SK-N-SH (cell line): ENCODE measurements around the gene GUCY1A2. TPM values are rescaled to one million over a fixed set of nuclear protein-coding genes. Genes with fewer than 3 reads are reported as not detected.

Experiments used
- CTCF ChIA-PET: fragments of 300-600, 350-600 bp; formaldehyde crosslinking; extraction: SDS; loops from one replicate; lab custom pipeline; 2021; lab: Yijun Ruan, JAX
- POLR2A ChIA-PET: fragments of 350-600 bp; sonication (Branson Sonifier 250); formaldehyde crosslinking; extraction: SDS; loops from one replicate; lab custom pipeline; 2020; ENCODE audit warnings: antibody characterized with exemption, inconsistent platforms; lab: Yijun Ruan, JAX
- DNase-seq: peaks from one replicate; pipeline ENCODE4 v3.0.0; 2012
- H2AFZ ChIP-seq: fragments of 200-600 bp; sonication (generic); 2 replicates; pipeline ENCODE4 v1.8.1; 2016; ENCODE audit warnings: antibody characterized with exemption, mild to moderate bottlenecking, low read depth
- H3F3A ChIP-seq: fragments of 200-600 bp; sonication (generic); replicated peaks from 2 replicates; pipeline ENCODE3; 2016; ENCODE audit warnings: antibody characterized with exemption, mild to moderate bottlenecking; ENCODE audit not compliant: insufficient read depth
- H3K27ac ChIP-seq, 2 experiments: fragments of 200-500 bp in 1 of 2; fragments of 200-600 bp in 1 of 2; sonication (Bioruptor generic) in 1 of 2; sonication (generic), shearing (Covaris generic) in 1 of 2; 2 replicates each; pipeline versions ENCODE4 v1.5.1 to v1.6.1; 2014 to 2016; ENCODE audit warnings: low read depth in 2 of 2, inconsistent platforms in 1 of 2, low read length in 1 of 2, mild to moderate bottlenecking in 1 of 2, mixed read lengths in 1 of 2
- H3K27me3 ChIP-seq: fragments of 200-600 bp; sonication (generic), shearing (Covaris generic); 2 replicates; pipeline ENCODE4 v1.6.1; 2016; ENCODE audit warnings: mixed run types; ENCODE audit not compliant: insufficient read depth
- H3K36me3 ChIP-seq, 2 experiments: fragments of 200-500 bp in 1 of 2; fragments of 200-600 bp in 1 of 2; sonication (Bioruptor generic) in 1 of 2; sonication (generic) in 1 of 2; replicated peaks in 1 of 2; 2 replicates each; pipeline versions ENCODE3 to v1.5.1; 2014 to 2016; ENCODE audit warnings: low read length in 1 of 2, mild to moderate bottlenecking in 1 of 2; ENCODE audit not compliant: insufficient read depth in 2 of 2, control insufficient read depth in 1 of 2
- H3K4me1 ChIP-seq, 2 experiments: fragments of 200-500 bp in 1 of 2; fragments of 200-600 bp in 1 of 2; sonication (Bioruptor generic) in 1 of 2; sonication (generic), shearing (Covaris generic) in 1 of 2; 2 replicates each; pipeline versions ENCODE4 v1.5.1 to v1.6.1; 2014 to 2016; ENCODE audit warnings: low read depth in 1 of 2, low read length in 1 of 2, mixed run types in 1 of 2; ENCODE audit not compliant: insufficient read depth in 2 of 2, control insufficient read depth in 1 of 2
- H3K4me2 ChIP-seq: fragments of 200-600 bp; sonication (generic), shearing (Covaris generic); 2 replicates; pipeline ENCODE4 v1.6.1; 2017; ENCODE audit warnings: mixed run types
- H3K4me3 ChIP-seq, 2 experiments: fragments of 200-500 bp in 1 of 2; fragments of 200-600 bp in 1 of 2; sonication (Bioruptor generic) in 1 of 2; sonication (generic), shearing (Covaris generic) in 1 of 2; 2 replicates each; pipeline versions ENCODE4 v1.5.1 to v1.8.1; 2014 to 2016; ENCODE audit warnings: low read depth in 2 of 2, inconsistent platforms in 1 of 2, low read length in 1 of 2, mild to moderate bottlenecking in 1 of 2, mixed read lengths in 1 of 2, moderate library complexity in 1 of 2
- H3K79me2 ChIP-seq: fragments of 200-600 bp; sonication (generic); 2 replicates; pipeline ENCODE4 v1.8.1; 2017; ENCODE audit warnings: mild to moderate bottlenecking; ENCODE audit not compliant: insufficient read depth
- H3K9ac ChIP-seq: fragments of 200-600 bp; sonication (generic); 2 replicates; pipeline ENCODE4 v1.6.1; 2017; ENCODE audit warnings: mixed run types
- H3K9me2 ChIP-seq: fragments of 200-600 bp; sonication (generic); 2 replicates; pipeline ENCODE4 v1.6.1; 2017; ENCODE audit warnings: mixed run types
- H3K9me3 ChIP-seq: fragments of 200-600 bp; sonication (generic); 2 replicates; pipeline ENCODE4 v1.6.1; 2017; ENCODE audit warnings: mixed run types, mild to moderate bottlenecking, moderate library complexity
- H4K20me1 ChIP-seq: fragments of 200-600 bp; sonication (generic); 2 replicates; pipeline ENCODE4 v1.6.1; 2017; ENCODE audit warnings: mild to moderate bottlenecking, mixed run types; ENCODE audit not compliant: insufficient read depth
- CHD2 ChIP-seq: fragments of 150-350 bp; IDR thresholded peaks from 2 replicates; pipeline ENCODE4 v1.6.1; 2018; ENCODE audit warnings: low read length; ENCODE audit not compliant: partially characterized antibody
- CTCF ChIP-seq: fragments of 200-600 bp; sonication (generic); IDR thresholded peaks from 2 replicates; pipeline ENCODE4 v1.6.1; 2017; ENCODE audit warnings: antibody characterized with exemption, mild to moderate bottlenecking, moderate library complexity
- EZH2phosphoT487 ChIP-seq: fragments of 200-600 bp; sonication (generic); IDR thresholded peaks from 2 replicates; pipeline ENCODE4 v1.6.1; 2017; ENCODE audit warnings: low read depth, mixed run types, mild to moderate bottlenecking, antibody characterized with exemption, moderate library complexity, borderline replicate concordance
- FOXJ3 ChIP-seq: sonication (generic); formaldehyde crosslinking; IDR thresholded peaks from 2 replicates; pipeline ENCODE4 v1.5.1; 2020; ENCODE audit warnings: mild to moderate bottlenecking, missing genetic modification reagents
- FOXM1 ChIP-seq: IDR thresholded peaks from 2 replicates; pipeline ENCODE4 v1.4.0; 2012; ENCODE audit warnings: low read depth, mild to moderate bottlenecking
- GABPA ChIP-seq: IDR thresholded peaks from 2 replicates; pipeline ENCODE4 v1.4.0; 2012; ENCODE audit warnings: low read depth, mild to moderate bottlenecking
- MEF2A ChIP-seq: IDR thresholded peaks from 2 replicates; pipeline ENCODE4 v1.4.0; 2012; ENCODE audit warnings: low read depth, borderline replicate concordance
- MXI1 ChIP-seq: IDR thresholded peaks from 2 replicates; pipeline ENCODE4 v1.6.1; 2012; ENCODE audit warnings: mild to moderate bottlenecking, low read depth, low read length, improper control_type of control experiment
- PBX3 ChIP-seq: IDR thresholded peaks from 2 replicates; pipeline ENCODE4; 2012
- RCOR1 ChIP-seq: fragments of 150-350 bp; IDR thresholded peaks from 2 replicates; pipeline ENCODE4 v1.6.1; 2017; ENCODE audit warnings: antibody characterized with exemption, low read length
- SIN3A ChIP-seq: IDR thresholded peaks from 2 replicates; pipeline ENCODE4 v1.6.1; 2012; ENCODE audit warnings: low read depth, mild to moderate bottlenecking, low read length, moderate library complexity, borderline replicate concordance
- TAF1 ChIP-seq: IDR thresholded peaks from 2 replicates; pipeline ENCODE4 v1.6.1; 2012; ENCODE audit warnings: low read depth, mild to moderate bottlenecking, low read length, moderate library complexity, borderline replicate concordance
- YY1 ChIP-seq: IDR thresholded peaks from 2 replicates; pipeline ENCODE4 v1.4.0; 2012; ENCODE audit warnings: low read depth, mild to moderate bottlenecking
- polyA plus RNA-seq, 3 experiments: library from polyadenylated mRNA; depleted of rRNA; stranded (reverse); fragments of >200 nt; gene quantifications; 2 replicates each; pipeline ENCODE4 v1.2.3, GENCODE V29; 2012
- TF ChIP-seq, protein P1 (sequence below): IDR thresholded peaks from 2 replicates; pipeline ENCODE4 v1.6.1; 2012; ENCODE audit warnings: mild to moderate bottlenecking, low read depth, low read length, moderate library complexity

Gene GUCY1A2
- polyA plus RNA-seq, 1 of the 3 experiments (the other 2 are of a cell fraction) = 0.26 TPM

DNA sequence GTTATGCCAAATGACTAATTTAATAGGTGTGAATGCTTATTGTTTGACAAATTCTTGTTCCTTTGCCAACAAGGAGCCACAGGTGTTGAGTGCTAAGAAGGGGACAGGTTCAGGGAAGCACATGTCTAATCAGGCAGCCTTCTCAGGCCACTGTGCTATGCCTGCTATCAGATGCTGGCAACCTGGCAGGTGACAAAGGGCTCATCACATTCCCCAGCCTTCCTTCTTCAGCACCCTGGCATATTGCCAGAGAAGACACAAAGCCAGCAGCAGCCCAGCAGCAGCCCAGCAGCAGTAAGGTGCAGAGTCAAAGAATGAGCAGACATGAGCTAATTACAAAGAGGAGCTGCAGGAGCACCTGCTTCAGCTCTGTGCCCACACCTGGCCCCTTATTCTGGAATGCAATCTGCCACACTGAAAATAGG is 68.2 kb downstream of the GUCY1A2 start:
- H3K9me2 ChIP-seq = no peaks in the 10 kb centered on the region
- no peaks in the 10 kb centered on the region for H3K4me1 ChIP-seq
- no peaks in the 10 kb centered on the region for H4K20me1 ChIP-seq
- no peak overlapping the region for H3K4me2 ChIP-seq
- H3F3A ChIP-seq = no peaks in the 10 kb centered on the region
- no peaks in the 10 kb centered on the region for H3K27me3 ChIP-seq
- H3K9me3 ChIP-seq = no peaks in the 10 kb centered on the region
- H3K36me3 ChIP-seq = no peaks in the 10 kb centered on the region
- no peak for TF ChIP-seq EZH2phosphoT487
- no peak for TF ChIP-seq MEF2A
- no peak for TF ChIP-seq YY1
- no peak for TF ChIP-seq SIN3A
- no peak for TF ChIP-seq TAF1
- TF ChIP-seq, protein P1, sequence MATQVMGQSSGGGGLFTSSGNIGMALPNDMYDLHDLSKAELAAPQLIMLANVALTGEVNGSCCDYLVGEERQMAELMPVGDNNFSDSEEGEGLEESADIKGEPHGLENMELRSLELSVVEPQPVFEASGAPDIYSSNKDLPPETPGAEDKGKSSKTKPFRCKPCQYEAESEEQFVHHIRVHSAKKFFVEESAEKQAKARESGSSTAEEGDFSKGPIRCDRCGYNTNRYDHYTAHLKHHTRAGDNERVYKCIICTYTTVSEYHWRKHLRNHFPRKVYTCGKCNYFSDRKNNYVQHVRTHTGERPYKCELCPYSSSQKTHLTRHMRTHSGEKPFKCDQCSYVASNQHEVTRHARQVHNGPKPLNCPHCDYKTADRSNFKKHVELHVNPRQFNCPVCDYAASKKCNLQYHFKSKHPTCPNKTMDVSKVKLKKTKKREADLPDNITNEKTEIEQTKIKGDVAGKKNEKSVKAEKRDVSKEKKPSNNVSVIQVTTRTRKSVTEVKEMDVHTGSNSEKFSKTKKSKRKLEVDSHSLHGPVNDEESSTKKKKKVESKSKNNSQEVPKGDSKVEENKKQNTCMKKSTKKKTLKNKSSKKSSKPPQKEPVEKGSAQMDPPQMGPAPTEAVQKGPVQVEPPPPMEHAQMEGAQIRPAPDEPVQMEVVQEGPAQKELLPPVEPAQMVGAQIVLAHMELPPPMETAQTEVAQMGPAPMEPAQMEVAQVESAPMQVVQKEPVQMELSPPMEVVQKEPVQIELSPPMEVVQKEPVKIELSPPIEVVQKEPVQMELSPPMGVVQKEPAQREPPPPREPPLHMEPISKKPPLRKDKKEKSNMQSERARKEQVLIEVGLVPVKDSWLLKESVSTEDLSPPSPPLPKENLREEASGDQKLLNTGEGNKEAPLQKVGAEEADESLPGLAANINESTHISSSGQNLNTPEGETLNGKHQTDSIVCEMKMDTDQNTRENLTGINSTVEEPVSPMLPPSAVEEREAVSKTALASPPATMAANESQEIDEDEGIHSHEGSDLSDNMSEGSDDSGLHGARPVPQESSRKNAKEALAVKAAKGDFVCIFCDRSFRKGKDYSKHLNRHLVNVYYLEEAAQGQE = no peak
- TF ChIP-seq RCOR1 = no peak
- TF ChIP-seq PBX3 = no peak
- TF ChIP-seq MXI1 = no peak
- no peak for TF ChIP-seq FOXM1
- TF ChIP-seq FOXJ3 (CRISPR knock-in tag) = no peak
- TF ChIP-seq GABPA = no peak
- TF ChIP-seq CTCF = no peak
- TF ChIP-seq CHD2 = no peak
- TF ChIP-seq, all 33 proteins: peak for 0
- Histone ChIP-seq H2AFZ (no peak overlapping the region), H3K9ac (no peak overlapping the region), H3K4me3 (no peak overlapping the region), H3K27ac (no peak overlapping the region), H3K79me2 (no peaks in the 10 kb centered on the region)
- DNase-seq = no peak
- ChIA-PET CTCF (no interaction called here), POLR2A (no interaction called here)
